ENCODE data around the gene PARP4.
"Not testable (repeated sequence)": the region's sequence is repeated elsewhere in the genome, so short reads cannot be mapped to it uniquely, and the experiment has no call there.

Gene PARP4

DNA sequence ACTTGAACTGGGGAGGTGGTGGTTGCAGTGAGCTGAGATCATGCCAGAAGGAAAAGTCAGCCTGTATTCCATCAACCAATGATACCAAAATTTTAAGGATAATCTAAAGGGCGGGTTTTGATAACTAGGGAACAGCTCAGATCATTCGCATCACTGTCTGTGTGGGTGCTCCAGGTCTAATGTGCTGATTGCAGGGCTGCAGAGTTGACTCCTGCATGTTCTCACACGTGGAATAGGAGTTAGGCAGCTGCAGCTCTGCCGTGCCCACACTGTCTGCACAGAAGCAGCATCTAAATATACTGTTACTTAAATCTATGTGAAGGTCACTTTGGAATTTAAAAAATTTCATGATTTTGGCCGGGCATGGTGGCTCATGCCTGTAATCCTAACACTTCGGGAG lies 4.3 kb upstream of the PARP4 start:
- H3K27ac Mint-ChIP-seq: no peak overlapping the region
- DNase-seq: no peak
- H3K4me3 Mint-ChIP-seq: no peak overlapping the region
- peaks cover 6% of the 10 kb centered on the region for H3K27me3 Mint-ChIP-seq
- H3K36me3 Mint-ChIP-seq (ENCODE audit: low read depth): no peaks in the 10 kb centered on the region
- no peak for ATAC-seq
- peaks cover 17% of the 10 kb centered on the region for H3K4me1 Mint-ChIP-seq
- H3K9me3 Mint-ChIP-seq: no peaks in the 10 kb centered on the region

DNA sequence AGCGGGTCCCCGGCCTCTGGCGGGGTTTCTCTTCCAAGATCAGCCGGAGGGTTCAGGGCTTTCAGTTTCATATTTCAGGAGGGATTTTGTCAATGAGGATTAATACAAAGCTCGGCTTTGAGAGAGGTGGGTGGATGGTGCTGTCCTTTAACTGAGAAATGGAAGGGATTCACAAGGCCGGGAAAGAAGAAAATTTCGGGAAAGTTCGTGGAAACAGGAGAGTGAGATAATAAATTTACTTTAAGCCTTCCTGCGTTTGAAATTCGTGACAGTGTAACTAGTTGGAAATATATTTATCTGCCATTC lies 283 bp upstream of the PARP4 start:
- ATAC-seq (no peak), DNase-seq (no peak)
- Mint-ChIP-seq H3K4me1 (peaks cover 49% of the 10 kb centered on the region), H3K36me3 (ENCODE audit: low read depth) (peaks cover under 1% of the 10 kb centered on the region), H3K4me3 (peak overlapping the region; percentile 86), H3K27me3 (peaks cover 6% of the 10 kb centered on the region), H3K9me3 (no peaks in the 10 kb centered on the region), H3K27ac (peak overlapping the region; percentile 97)

DNA sequence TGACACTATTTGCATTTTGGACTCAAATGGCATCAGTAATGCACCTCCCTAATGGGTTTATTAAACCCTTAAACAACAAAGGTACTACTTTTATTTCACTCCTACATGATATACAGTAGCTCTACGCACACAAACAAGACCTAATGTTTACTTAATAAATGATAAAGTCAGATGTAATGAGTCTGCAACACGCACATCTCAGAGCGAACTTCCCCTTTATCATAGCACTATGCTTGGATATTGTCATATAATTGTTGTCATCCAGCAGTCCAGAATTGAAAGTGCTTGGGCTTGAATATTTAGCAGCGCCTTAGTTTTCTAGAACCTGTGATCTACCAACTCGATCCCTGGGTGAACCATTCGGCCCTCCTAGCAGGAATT lies 772 bp downstream of the PARP4 start:
- ATAC-seq: peak; percentile 0
- Mint-ChIP-seq H3K4me3 (peak overlapping the region; percentile 86), H3K4me1 (peaks cover 53% of the 10 kb centered on the region), H3K27me3 (peaks cover 6% of the 10 kb centered on the region), H3K36me3 (ENCODE audit: low read depth) (peaks cover 6% of the 10 kb centered on the region), H3K27ac (peak overlapping the region; percentile 97), H3K9me3 (no peaks in the 10 kb centered on the region)
- DNase-seq: no peak

DNA sequence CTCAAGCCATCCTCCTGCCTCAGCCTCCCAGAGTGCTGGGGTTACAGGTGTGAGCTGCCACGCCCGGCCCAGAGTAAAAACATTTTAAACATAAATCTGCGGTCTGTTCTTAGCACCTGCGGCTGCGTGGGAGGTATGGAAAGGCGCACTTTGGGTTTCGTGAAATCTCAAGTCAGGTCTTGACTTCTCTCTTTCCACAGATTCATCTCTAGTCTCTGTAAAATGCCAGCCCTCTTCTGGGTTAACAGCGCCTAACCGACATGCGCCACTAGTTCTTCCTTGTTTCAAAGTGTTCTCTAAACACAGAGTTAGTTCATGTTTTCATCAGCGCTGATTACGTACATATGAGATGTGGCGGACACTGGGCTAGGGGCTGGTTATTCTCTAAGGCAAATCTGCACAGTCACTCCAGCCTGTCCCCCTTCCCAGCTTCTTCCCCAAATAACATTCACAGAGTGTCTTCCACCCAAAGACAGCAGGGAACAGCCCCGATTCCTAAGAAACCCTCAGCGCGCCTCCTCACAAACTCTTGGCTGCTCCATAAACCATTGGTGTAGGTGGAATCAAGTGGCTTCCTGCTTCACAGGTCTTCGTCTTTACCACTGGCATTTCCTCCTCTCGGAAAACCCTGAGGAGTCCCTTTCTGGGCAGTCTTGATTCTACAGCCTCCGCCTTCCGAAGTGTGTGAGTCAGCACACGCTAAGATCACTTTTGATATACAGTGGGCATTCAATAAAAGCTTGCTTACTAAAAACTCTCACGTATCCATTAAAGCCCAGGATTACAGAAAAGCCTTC lies 1.4 kb downstream of the PARP4 start:
- DNase-seq: peak; percentile 74
- Mint-ChIP-seq H3K27me3 (peaks cover 6% of the 10 kb centered on the region), H3K27ac (peak overlapping the region; percentile 97), H3K4me1 (peaks cover 53% of the 10 kb centered on the region), H3K9me3 (no peaks in the 10 kb centered on the region), H3K4me3 (peak overlapping the region; percentile 86), H3K36me3 (ENCODE audit: low read depth) (peaks cover 6% of the 10 kb centered on the region)
- ATAC-seq: peak; percentile 75

DNA sequence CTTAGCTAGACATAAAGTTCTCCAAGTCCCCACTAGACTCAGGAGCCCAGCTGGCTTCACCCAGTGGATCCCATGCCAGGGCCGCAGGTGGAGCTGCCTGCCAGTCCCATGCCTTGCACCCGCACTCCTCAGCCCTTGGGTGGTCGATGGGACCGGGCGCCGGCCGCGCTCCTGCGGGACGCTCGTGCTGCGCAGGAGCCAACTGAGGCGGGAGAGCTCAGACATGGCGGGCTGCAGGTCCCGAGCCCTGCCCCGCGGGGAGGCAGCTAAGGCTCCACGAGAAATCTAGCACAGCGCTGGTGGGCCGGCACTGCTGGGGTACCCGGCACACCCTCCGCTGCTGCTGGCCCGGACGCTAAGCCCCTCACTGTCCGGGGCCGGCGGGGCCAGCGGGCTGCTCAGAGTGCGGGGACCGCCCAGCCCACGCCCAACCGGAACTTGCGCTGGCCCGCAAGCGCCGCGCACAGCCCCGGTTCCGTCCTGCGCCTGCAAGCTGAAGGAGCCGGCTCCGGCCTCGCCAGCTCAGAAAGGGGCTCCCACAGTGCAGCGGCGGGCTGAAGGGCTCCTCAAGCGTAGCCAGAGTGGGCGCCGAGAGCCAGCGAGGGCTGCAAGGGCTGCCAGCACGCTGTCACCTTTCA lies 5.8 kb downstream of the PARP4 start:
- H3K9me3 Mint-ChIP-seq: no peaks in the 10 kb centered on the region
- ATAC-seq: no peak
- no peak overlapping the region for H3K27ac Mint-ChIP-seq
- no peaks in the 10 kb centered on the region for H3K27me3 Mint-ChIP-seq
- no peak for DNase-seq
- peaks cover 52% of the 10 kb centered on the region for H3K4me1 Mint-ChIP-seq
- peaks cover 15% of the 10 kb centered on the region for H3K36me3 Mint-ChIP-seq (ENCODE audit: low read depth)
- H3K4me3 Mint-ChIP-seq: no peak overlapping the region

DNA sequence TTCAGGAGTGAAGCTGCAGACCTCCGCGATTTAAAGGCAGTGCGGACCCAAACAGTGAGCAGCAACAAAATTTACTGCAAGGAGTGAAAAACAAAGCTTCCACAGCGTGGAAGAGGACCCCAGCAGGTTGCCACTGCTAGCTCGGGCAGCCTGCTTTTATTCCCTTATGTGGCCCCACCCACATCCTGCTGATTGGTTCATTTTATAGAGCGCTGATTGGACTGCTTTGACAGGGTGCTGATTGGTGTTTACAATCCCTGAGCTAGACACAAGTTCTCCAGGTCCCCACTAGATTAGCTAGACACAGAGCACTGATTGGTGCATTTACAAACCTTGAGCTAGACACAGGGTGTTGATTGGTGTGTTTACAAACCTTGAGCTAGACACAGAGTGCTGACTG lies 6.3 kb downstream of the PARP4 start:
- H3K36me3 Mint-ChIP-seq (ENCODE audit: low read depth): peaks cover 18% of the 10 kb centered on the region
- not testable (repeated sequence) for ATAC-seq, H3K27me3 Mint-ChIP-seq, H3K27ac Mint-ChIP-seq, DNase-seq, H3K9me3 Mint-ChIP-seq, H3K4me3 Mint-ChIP-seq
- H3K4me1 Mint-ChIP-seq: peaks cover 50% of the 10 kb centered on the region

GRCh38 chr13:24505756-24506155 lies 6.8 kb downstream of the PARP4 start:
- Mint-ChIP-seq H3K27me3 (no peaks in the 10 kb centered on the region), H3K4me3 (no peak overlapping the region), H3K27ac (no peak overlapping the region), H3K4me1 (peaks cover 49% of the 10 kb centered on the region), H3K36me3 (ENCODE audit: low read depth) (peaks cover 24% of the 10 kb centered on the region), H3K9me3 (no peaks in the 10 kb centered on the region)
- ATAC-seq (no peak), DNase-seq (no peak)

- Mint-ChIP-seq H3K27me3 (no peaks in the 10 kb centered on the region), H3K9me3 (no peaks in the 10 kb centered on the region), H3K36me3 (ENCODE audit: low read depth) (peaks cover 24% of the 10 kb centered on the region), H3K27ac (no peak overlapping the region), H3K4me3 (no peak overlapping the region), H3K4me1 (peaks cover 46% of the 10 kb centered on the region)
- ATAC-seq (no peak), DNase-seq (no peak)
Observed at GRCh38 chr13:24505256-24505655, 7.3 kb downstream of the PARP4 start.

DNA sequence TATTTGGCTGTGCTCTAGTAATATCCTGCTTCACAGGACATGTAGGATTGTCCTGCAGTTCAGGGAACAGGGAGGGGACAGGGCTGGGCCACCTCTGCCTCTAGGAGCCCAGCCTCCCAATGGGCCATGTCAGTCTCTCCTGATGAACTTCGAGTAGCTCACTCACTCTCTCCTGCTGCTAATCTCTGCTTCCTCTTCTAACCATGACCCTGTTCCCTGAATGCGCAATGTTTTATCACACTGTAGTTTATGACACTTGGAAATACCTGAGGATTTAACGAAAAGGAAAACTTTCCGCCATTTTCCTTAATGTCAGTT lies 9.2 kb downstream of the PARP4 start:
- ATAC-seq: no peak
- Mint-ChIP-seq H3K27me3 (no peaks in the 10 kb centered on the region), H3K4me1 (peaks cover 33% of the 10 kb centered on the region), H3K27ac (no peak overlapping the region), H3K36me3 (ENCODE audit: low read depth) (peaks cover 28% of the 10 kb centered on the region), H3K4me3 (no peak overlapping the region), H3K9me3 (no peaks in the 10 kb centered on the region)
- no peak for DNase-seq

DNA sequence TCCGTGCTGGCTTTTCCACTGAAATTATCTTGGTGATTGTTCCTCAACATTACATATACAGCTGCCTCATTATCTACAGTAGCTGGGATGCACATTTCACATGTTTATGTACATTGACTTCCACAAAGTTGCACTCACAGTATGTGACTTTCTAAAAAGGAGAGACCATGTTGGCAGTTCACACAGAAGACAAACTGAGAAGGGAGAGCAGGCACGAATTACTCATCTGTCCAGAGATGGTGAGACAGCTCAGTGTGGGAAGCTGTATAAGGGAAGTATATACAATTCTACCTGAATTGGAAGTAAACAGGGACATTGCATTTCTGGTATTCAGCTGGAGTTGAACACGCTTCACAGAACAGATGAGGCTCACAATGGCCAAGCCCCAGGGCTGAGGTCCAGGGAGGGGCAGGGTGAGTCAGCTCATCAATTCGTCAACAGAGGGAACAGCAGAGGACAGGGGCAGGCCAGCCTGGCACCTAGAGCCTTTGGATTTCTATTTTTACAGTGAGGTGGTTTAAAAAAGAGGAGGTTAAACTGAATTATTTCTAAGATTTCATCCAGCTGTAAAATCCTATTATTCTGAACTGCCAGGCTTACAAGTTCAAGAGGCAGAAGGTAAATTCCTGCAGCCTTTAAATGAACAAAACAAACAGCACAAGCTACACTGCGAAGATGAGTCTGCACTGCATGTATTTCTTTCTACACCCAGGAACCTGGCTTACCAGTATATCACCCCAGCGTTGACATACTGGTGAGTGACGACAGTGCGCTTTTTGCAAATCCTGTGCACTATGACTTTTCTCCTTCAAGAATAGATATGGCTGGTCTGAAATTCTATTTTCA lies 9.8 kb downstream of the PARP4 start:
- DNase-seq (no peak), ATAC-seq (peak; percentile 66)
- peak overlapping the region; percentile 62 for H3K27ac Mint-ChIP-seq

GRCh38 chr13:24500977-24501376 lies 11.6 kb downstream of the PARP4 start:
- H3K27ac Mint-ChIP-seq: no peak overlapping the region
- no peak overlapping the region for H3K4me3 Mint-ChIP-seq
- ATAC-seq (no peak), DNase-seq (no peak)
- peaks cover 24% of the 10 kb centered on the region for H3K4me1 Mint-ChIP-seq
- H3K36me3 Mint-ChIP-seq (ENCODE audit: low read depth): peaks cover 28% of the 10 kb centered on the region
- H3K27me3 Mint-ChIP-seq: no peaks in the 10 kb centered on the region
- H3K9me3 Mint-ChIP-seq: no peaks in the 10 kb centered on the region

More for the DNA sequence above, 9.8 kb downstream of the PARP4 start:
- H3K27me3 Mint-ChIP-seq: no peaks in the 10 kb centered on the region
- H3K4me3 Mint-ChIP-seq: no peak overlapping the region
- H3K4me1 Mint-ChIP-seq: peaks cover 28% of the 10 kb centered on the region
- H3K36me3 Mint-ChIP-seq (ENCODE audit: low read depth): peaks cover 26% of the 10 kb centered on the region
- H3K9me3 Mint-ChIP-seq: no peaks in the 10 kb centered on the region

GRCh38 chr13:24497742-24498141 lies 14.8 kb downstream of the PARP4 start:
- Mint-ChIP-seq H3K9me3 (no peaks in the 10 kb centered on the region), H3K36me3 (ENCODE audit: low read depth) (peaks cover 50% of the 10 kb centered on the region), H3K27me3 (no peaks in the 10 kb centered on the region), H3K4me1 (peaks cover 13% of the 10 kb centered on the region), H3K4me3 (no peak overlapping the region), H3K27ac (no peak overlapping the region)
- no peak for ATAC-seq
- no peak for DNase-seq

DNA sequence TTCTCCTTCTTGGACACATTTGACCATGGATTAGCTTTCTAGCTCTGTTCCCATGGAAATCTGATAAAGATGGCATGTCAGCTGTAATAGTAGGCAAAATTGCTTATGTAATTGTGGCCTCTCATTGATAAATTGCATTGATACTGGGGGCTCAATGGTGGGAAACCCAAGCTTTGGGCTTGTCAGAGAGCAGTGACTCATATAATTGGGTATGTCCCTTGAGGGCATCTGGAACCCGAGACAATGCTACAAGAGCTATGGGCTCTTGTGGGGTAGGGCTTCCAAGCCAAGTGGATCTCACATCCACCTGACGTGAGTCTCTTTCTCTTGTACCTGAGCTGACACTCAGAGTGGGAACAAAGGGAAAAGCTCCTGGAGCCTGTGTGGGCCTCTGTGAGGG lies 16.3 kb downstream of the PARP4 start:
- ATAC-seq, DNase-seq, H3K9me3 Mint-ChIP-seq, H3K4me3 Mint-ChIP-seq, H3K27me3 Mint-ChIP-seq, H3K27ac Mint-ChIP-seq, H3K4me1 Mint-ChIP-seq: not testable (repeated sequence)
- peaks cover 42% of the 10 kb centered on the region for H3K36me3 Mint-ChIP-seq (ENCODE audit: low read depth)

DNA sequence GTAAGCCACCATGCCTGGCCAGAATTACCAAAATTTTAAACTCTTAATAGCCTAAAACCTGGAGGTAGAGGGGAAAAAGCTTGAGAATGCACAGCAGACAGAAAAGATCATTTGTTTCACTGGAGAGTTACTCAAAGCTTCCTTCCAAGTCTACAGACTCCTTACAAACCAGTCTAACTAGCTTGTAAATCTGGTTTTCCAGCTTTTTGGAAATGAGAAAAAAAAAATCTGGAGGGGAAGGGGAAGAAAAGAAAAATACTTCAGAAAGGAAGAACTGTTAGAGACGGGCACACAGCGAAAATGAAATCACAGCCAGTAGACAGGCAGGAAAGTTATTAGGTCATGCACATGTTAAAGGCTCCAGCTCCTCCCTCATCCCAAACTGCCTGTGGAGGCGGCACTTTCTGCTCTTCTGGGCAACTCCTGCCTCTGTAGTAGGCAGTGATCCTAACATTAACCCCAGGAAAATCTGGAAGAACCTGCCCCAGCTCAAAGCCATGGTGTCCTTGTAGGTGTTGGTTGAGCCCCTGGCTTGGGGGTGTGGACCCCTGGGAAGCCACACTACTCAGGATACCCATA lies 17.3 kb downstream of the PARP4 start:
- H3K4me1 Mint-ChIP-seq: no peaks in the 10 kb centered on the region
- H3K27ac Mint-ChIP-seq: no peak overlapping the region
- DNase-seq (no peak), ATAC-seq (no peak)
- H3K9me3 Mint-ChIP-seq: no peaks in the 10 kb centered on the region
- peaks cover 42% of the 10 kb centered on the region for H3K36me3 Mint-ChIP-seq (ENCODE audit: low read depth)
- no peaks in the 10 kb centered on the region for H3K27me3 Mint-ChIP-seq
- no peak overlapping the region for H3K4me3 Mint-ChIP-seq

GRCh38 chr13:24493356-24493755 lies 19.2 kb downstream of the PARP4 start:
- H3K36me3 Mint-ChIP-seq (ENCODE audit: low read depth): peaks cover 51% of the 10 kb centered on the region
- no peaks in the 10 kb centered on the region for H3K9me3 Mint-ChIP-seq
- DNase-seq: no peak
- H3K27me3 Mint-ChIP-seq: no peaks in the 10 kb centered on the region
- no peak overlapping the region for H3K27ac Mint-ChIP-seq
- ATAC-seq: no peak
- no peaks in the 10 kb centered on the region for H3K4me1 Mint-ChIP-seq
- no peak overlapping the region for H3K4me3 Mint-ChIP-seq
